Osteoblast (primary cell): ENCODE data around the gene SCARF2. TPM values are rescaled to one million over a fixed set of nuclear protein-coding genes. Genes with fewer than 3 reads are reported as not detected.

ENCODE experiments used
- DNase-seq: peaks from one replicate; pipeline ENCODE4 v3.0.0; 2011; ENCODE audit warnings: low spot score, mixed read lengths; ENCODE audit not compliant: insufficient read length; ENCODE audit errors: missing footprints
- H2AFZ ChIP-seq: 2 replicates; pipeline ENCODE4 v1.6.0; 2011; ENCODE audit warnings: mild to moderate bottlenecking, low read length
- H3K27ac ChIP-seq: 2 replicates; pipeline ENCODE4 v1.5.1; 2011; ENCODE audit warnings: mild to moderate bottlenecking, low read depth, low read length, moderate library complexity
- H3K27me3 ChIP-seq: 2 replicates; pipeline ENCODE4 v1.6.0; 2012; ENCODE audit warnings: mild to moderate bottlenecking, control low read depth, inconsistent platforms, low read length, moderate library complexity; ENCODE audit not compliant: insufficient read depth
- H3K36me3 ChIP-seq: 2 replicates; pipeline ENCODE4 v1.5.1; 2011; ENCODE audit warnings: mild to moderate bottlenecking, low read length, control low read depth, moderate library complexity; ENCODE audit not compliant: insufficient read depth
- H3K4me1 ChIP-seq: 2 replicates; pipeline ENCODE4 v1.5.1; 2011; ENCODE audit warnings: mild to moderate bottlenecking, low read length, control low read depth, moderate library complexity; ENCODE audit not compliant: insufficient read depth
- H3K4me2 ChIP-seq: 2 replicates; pipeline ENCODE4 v1.6.0; 2011; ENCODE audit warnings: mild to moderate bottlenecking, low read length; ENCODE audit not compliant: insufficient read depth
- H3K4me3 ChIP-seq: fragments of 200-600 bp; sonication (generic); 3 replicates; pipeline ENCODE4 v1.5.1; 2012; ENCODE audit warnings: mild to moderate bottlenecking, low read length, inconsistent platforms; ENCODE audit not compliant: insufficient read depth
- H3K79me2 ChIP-seq: 2 replicates; pipeline ENCODE4 v1.6.0; 2012; ENCODE audit warnings: mild to moderate bottlenecking, low read length, control low read depth, inconsistent platforms; ENCODE audit not compliant: insufficient read depth
- H3K9me3 ChIP-seq: 2 replicates; pipeline ENCODE4 v1.5.1; 2011; ENCODE audit warnings: low read depth, low read length, control low read depth
- H4K20me1 ChIP-seq: 2 replicates; pipeline ENCODE4 v1.6.0; 2012; ENCODE audit warnings: mild to moderate bottlenecking, low read length, control low read depth; ENCODE audit not compliant: insufficient read depth
- total RNA-seq: library from RNA; depleted of rRNA; stranded (reverse); fragments of >200 nt; gene quantifications from 2 replicates; pipeline ENCODE4 v1.2.3, GENCODE V29; 2012
- TF ChIP-seq, protein P1 (sequence below): IDR thresholded peaks from 2 replicates; pipeline ENCODE4 v1.5.1; 2011; ENCODE audit warnings: mild to moderate bottlenecking, low read depth, low read length, moderate library complexity; ENCODE audit errors: extremely low read depth

Gene SCARF2
- total RNA-seq, 1 donor, result 23.9 TPM

DNA sequence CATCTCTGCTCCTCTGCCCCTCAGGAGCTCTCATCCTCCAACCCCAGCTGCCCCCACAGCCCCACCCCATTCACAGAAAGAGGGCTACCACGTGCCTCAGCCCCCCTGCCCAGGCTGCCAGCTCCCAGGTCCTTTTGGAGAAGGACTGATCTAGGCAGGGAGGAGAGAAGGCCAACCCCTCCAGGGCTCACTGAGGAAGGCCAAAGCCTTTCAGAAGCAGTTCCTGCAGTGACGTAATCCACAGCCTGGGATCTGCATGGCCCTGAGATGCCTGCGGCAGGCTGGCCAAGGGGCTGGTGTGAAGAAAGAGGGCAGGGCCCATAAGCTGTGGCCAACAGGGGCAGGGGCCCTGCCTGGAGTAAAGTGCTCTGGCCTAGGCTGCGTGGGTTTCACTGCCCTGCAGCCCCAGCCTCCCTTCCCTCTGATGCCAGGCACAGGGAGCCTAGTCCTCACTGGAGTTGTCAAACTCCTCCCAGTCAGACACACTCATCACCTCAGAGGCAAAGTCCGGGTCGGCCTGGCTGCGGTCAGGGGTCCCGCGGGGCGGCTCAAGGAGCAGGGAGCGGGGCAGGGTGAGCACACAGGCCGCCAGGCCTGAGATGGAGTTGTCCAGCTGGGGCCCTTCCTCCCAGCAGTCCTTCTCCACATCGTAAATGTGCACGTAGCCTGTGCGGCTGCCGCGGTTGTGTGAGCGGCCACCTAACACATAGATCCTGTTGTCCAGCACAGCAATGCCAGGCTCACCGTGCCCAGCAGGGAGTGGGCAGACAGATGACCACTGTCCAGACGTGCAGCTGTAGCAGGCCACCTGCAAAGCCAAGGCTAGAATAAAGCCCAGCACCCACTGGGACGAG lies 4.2 kb upstream of the SCARF2 start:
- H3K4me2 ChIP-seq, result no peak overlapping the region
- H3K27ac ChIP-seq, result no peak overlapping the region
- peaks cover 31% of the 10 kb centered on the region for H3K36me3 ChIP-seq
- TF ChIP-seq, protein P1, sequence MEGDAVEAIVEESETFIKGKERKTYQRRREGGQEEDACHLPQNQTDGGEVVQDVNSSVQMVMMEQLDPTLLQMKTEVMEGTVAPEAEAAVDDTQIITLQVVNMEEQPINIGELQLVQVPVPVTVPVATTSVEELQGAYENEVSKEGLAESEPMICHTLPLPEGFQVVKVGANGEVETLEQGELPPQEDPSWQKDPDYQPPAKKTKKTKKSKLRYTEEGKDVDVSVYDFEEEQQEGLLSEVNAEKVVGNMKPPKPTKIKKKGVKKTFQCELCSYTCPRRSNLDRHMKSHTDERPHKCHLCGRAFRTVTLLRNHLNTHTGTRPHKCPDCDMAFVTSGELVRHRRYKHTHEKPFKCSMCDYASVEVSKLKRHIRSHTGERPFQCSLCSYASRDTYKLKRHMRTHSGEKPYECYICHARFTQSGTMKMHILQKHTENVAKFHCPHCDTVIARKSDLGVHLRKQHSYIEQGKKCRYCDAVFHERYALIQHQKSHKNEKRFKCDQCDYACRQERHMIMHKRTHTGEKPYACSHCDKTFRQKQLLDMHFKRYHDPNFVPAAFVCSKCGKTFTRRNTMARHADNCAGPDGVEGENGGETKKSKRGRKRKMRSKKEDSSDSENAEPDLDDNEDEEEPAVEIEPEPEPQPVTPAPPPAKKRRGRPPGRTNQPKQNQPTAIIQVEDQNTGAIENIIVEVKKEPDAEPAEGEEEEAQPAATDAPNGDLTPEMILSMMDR, result no peak
- no peak overlapping the region for H3K4me3 ChIP-seq
- no peaks in the 10 kb centered on the region for H3K27me3 ChIP-seq
- no peak overlapping the region for H2AFZ ChIP-seq
- peaks cover 11% of the 10 kb centered on the region for H3K4me1 ChIP-seq
- peaks cover 6% of the 10 kb centered on the region for H4K20me1 ChIP-seq
- H3K79me2 ChIP-seq, result no peaks in the 10 kb centered on the region
- no peaks in the 10 kb centered on the region for H3K9me3 ChIP-seq
- peak; percentile 93 for DNase-seq

DNA sequence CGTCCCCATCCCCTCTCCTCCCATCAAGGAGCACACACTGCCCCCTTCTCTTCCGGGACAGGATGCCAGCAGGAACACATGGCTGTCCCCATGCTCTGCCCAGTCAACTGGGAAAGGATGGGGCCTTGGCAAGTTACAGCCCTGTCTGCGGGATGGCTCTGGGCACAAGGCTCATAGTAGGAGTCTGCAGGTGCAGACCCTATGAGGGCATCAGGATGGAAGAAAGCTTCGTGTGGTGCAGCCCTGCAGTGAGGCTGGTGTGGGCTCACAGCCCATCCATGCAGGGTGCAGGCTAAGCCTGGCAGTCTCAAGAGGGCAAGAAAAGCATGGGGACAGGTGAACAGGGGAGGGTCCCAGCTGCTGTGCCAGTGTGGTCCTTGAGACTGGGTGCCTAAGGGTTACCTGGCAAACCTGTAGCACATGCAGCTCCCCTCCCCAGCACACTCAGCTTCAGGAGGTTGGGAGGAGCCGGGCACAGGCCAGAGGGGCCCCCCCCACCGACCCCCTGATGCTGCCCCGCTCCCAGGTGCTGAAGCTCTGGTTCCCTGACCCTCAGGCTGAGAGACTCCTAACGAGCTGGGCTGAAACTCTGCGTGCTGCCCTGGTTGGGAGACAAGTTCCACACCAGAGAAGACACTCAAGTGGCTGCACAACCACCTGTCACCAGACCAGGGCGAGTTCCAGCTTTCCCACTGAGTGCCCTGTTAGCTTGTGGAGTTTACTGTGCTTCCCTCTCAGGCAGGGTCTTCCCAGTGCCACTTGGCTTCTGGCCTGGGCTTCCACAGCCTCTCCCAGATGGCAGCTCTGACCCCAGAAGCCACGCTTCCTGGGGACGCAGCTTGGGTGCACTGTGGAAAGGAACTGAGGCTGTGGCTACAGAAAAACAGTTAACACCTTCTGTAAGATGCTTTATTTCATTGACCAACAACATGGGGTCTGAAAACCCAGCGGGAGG lies 3.3 kb upstream of the SCARF2 start:
- no peak overlapping the region for H3K27ac ChIP-seq
- no peak overlapping the region for H3K4me3 ChIP-seq
- no peak overlapping the region for H2AFZ ChIP-seq
- H3K27me3 ChIP-seq, result no peaks in the 10 kb centered on the region
- peaks cover 13% of the 10 kb centered on the region for H3K4me1 ChIP-seq
- H3K4me2 ChIP-seq, result no peak overlapping the region
- TF ChIP-seq, protein P1, result no peak
- H3K36me3 ChIP-seq, result peaks cover 26% of the 10 kb centered on the region
- H3K79me2 ChIP-seq, result peaks cover 8% of the 10 kb centered on the region
- H3K9me3 ChIP-seq, result no peaks in the 10 kb centered on the region
- H4K20me1 ChIP-seq, result peaks cover 8% of the 10 kb centered on the region
- DNase-seq, result peak; percentile 87

DNA sequence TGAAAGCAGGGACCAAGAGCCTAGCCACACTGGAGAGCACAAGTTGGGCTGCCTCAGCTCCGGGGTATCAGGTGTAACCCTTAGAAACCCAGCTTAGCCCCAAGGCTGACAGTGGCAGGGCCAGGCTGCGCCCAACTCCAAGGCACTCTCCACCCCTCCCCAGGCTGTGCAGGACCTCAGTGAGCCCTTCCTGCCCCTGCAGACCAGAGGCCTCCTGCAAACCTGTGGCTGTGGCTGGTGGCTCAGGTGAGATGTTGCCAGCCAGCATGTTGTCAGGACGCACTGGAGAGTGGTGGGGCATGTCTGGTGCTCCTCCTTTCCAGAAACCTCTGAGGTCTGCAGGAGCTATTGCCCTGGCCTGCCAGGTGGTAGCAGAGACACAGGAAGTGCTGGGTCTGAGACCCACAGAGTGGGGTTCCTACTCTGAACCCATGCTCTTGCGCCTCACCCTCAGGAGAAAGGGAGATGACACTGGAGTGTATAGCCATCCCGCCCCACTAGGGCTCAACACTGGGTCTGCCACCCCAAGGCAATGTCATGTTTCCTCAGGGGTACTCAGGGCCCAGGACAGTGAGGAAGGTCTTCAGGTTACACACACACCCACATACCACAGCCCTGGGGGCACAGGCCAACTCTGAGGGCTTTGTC lies 2.4 kb upstream of the SCARF2 start:
- no peak overlapping the region for H3K4me2 ChIP-seq

More for the DNA sequence above, 2.4 kb upstream of the SCARF2 start:
- Histone ChIP-seq H3K4me1 (peaks cover 22% of the 10 kb centered on the region), H3K4me3 (no peak overlapping the region), H3K27me3 (no peaks in the 10 kb centered on the region), H3K36me3 (peaks cover 20% of the 10 kb centered on the region), H3K27ac (no peak overlapping the region), H3K79me2 (peaks cover 16% of the 10 kb centered on the region), H3K9me3 (no peaks in the 10 kb centered on the region), H4K20me1 (peaks cover 17% of the 10 kb centered on the region), H2AFZ (no peak overlapping the region)
- TF ChIP-seq, protein P1, result no peak
- DNase-seq, result peak; percentile 78
